ENCODE results near the gene POMT2.
"Not testable (repeated sequence)": the region's sequence is repeated elsewhere in the genome, so short reads cannot be mapped to it uniquely, and the experiment has no call there.

The POMT2 gene

GRCh38 chr14:77290705-77291104 lies 30.0 kb downstream of the POMT2 start:
- DNase-seq (ENCODE audit: insufficient read length, low spot score), result no peak
- TF ChIP-seq POLR2AphosphoS5 (IDR thresholded peaks at IDR 0.05; ENCODE audit: low read depth, low read length) (no peak), TAF1 (IDR thresholded peaks at IDR 0.05; ENCODE audit: low read depth, low read length) (no peak), SPI1 (IDR thresholded peaks at IDR 0.05; ENCODE audit: low read depth, low read length) (no peak), POLR2A (IDR thresholded peaks at IDR 0.05; ENCODE audit: low read depth, low read length) (no peak), POU2F2 (IDR thresholded peaks at IDR 0.05; ENCODE audit: low read depth, low read length) (no peak), PAX5 (IDR thresholded peaks at IDR 0.05; ENCODE audit: insufficient read depth, low read length, severe bottlenecking) (no peak)
- FAIRE-seq, result no peak

- FAIRE-seq, result no peak
- no peak for DNase-seq (ENCODE audit: insufficient read length, low spot score)
- TF ChIP-seq PAX5 (IDR thresholded peaks at IDR 0.05; ENCODE audit: insufficient read depth, low read length, severe bottlenecking) (no peak), POLR2A (IDR thresholded peaks at IDR 0.05; ENCODE audit: low read depth, low read length) (no peak), POU2F2 (IDR thresholded peaks at IDR 0.05; ENCODE audit: low read depth, low read length) (no peak), POLR2AphosphoS5 (IDR thresholded peaks at IDR 0.05; ENCODE audit: low read depth, low read length) (no peak), SPI1 (IDR thresholded peaks at IDR 0.05; ENCODE audit: low read depth, low read length) (no peak), TAF1 (IDR thresholded peaks at IDR 0.05; ENCODE audit: low read depth, low read length) (no peak)
Observed at GRCh38 chr14:77286576-77286975, 34.1 kb downstream of the POMT2 start.

- FAIRE-seq (no peak), DNase-seq (ENCODE audit: insufficient read length, low spot score) (no peak)
Observed at GRCh38 chr14:77284466-77284865, 36.2 kb downstream of the POMT2 start.

GRCh38 chr14:77284066-77284465 lies 36.6 kb downstream of the POMT2 start:
- no peak for DNase-seq (ENCODE audit: insufficient read length, low spot score)
- FAIRE-seq, result no peak
- TF ChIP-seq SPI1 (IDR thresholded peaks at IDR 0.05; ENCODE audit: low read depth, low read length) (no peak), POLR2AphosphoS5 (IDR thresholded peaks at IDR 0.05; ENCODE audit: low read depth, low read length) (no peak), POU2F2 (IDR thresholded peaks at IDR 0.05; ENCODE audit: low read depth, low read length) (no peak), PAX5 (IDR thresholded peaks at IDR 0.05; ENCODE audit: insufficient read depth, low read length, severe bottlenecking) (no peak), TAF1 (IDR thresholded peaks at IDR 0.05; ENCODE audit: low read depth, low read length) (no peak), POLR2A (IDR thresholded peaks at IDR 0.05; ENCODE audit: low read depth, low read length) (no peak)

More at GRCh38 chr14:77284466-77284865, 36.2 kb downstream of the POMT2 start:
- TF ChIP-seq POLR2A (IDR thresholded peaks at IDR 0.05; ENCODE audit: low read depth, low read length), result no peak
- no peak for TF ChIP-seq TAF1 (IDR thresholded peaks at IDR 0.05; ENCODE audit: low read depth, low read length)
- no peak for TF ChIP-seq POU2F2 (IDR thresholded peaks at IDR 0.05; ENCODE audit: low read depth, low read length)
- no peak for TF ChIP-seq PAX5 (IDR thresholded peaks at IDR 0.05; ENCODE audit: insufficient read depth, low read length, severe bottlenecking)
- no peak for TF ChIP-seq POLR2AphosphoS5 (IDR thresholded peaks at IDR 0.05; ENCODE audit: low read depth, low read length)
- TF ChIP-seq SPI1 (IDR thresholded peaks at IDR 0.05; ENCODE audit: low read depth, low read length), result no peak

GRCh38 chr14:77281852-77282410 lies 38.8 kb downstream of the POMT2 start:
- DNase-seq (ENCODE audit: insufficient read length, low spot score) (no peak), FAIRE-seq (no peak)
- TF ChIP-seq POU2F2 (IDR thresholded peaks at IDR 0.05; ENCODE audit: low read depth, low read length), result no peak
- TF ChIP-seq SPI1 (IDR thresholded peaks at IDR 0.05; ENCODE audit: low read depth, low read length), result no peak
- TF ChIP-seq POLR2AphosphoS5 (IDR thresholded peaks at IDR 0.05; ENCODE audit: low read depth, low read length), result no peak
- no peak for TF ChIP-seq PAX5 (IDR thresholded peaks at IDR 0.05; ENCODE audit: insufficient read depth, low read length, severe bottlenecking)
- no peak for TF ChIP-seq TAF1 (IDR thresholded peaks at IDR 0.05; ENCODE audit: low read depth, low read length)

- not testable (repeated sequence) for FAIRE-seq; DNase-seq (ENCODE audit: insufficient read length, low spot score)
Observed at GRCh38 chr14:77280921-77281320, 39.8 kb downstream of the POMT2 start.

- no peak for TF ChIP-seq SPI1 (IDR thresholded peaks at IDR 0.05; ENCODE audit: low read depth, low read length)
- no peak for TF ChIP-seq PAX5 (IDR thresholded peaks at IDR 0.05; ENCODE audit: insufficient read depth, low read length, severe bottlenecking)
- TF ChIP-seq POU2F2 (IDR thresholded peaks at IDR 0.05; ENCODE audit: low read depth, low read length), result no peak
- no peak for TF ChIP-seq POLR2A (IDR thresholded peaks at IDR 0.05; ENCODE audit: low read depth, low read length)
- no peak for TF ChIP-seq POLR2AphosphoS5 (IDR thresholded peaks at IDR 0.05; ENCODE audit: low read depth, low read length)
- no peak for TF ChIP-seq TAF1 (IDR thresholded peaks at IDR 0.05; ENCODE audit: low read depth, low read length)
- DNase-seq (ENCODE audit: insufficient read length, low spot score), result no peak
- FAIRE-seq, result no peak
Observed at GRCh38 chr14:77279719-77280118, 41.0 kb downstream of the POMT2 start.

GRCh38 chr14:77278461-77279230 lies 42.0 kb downstream of the POMT2 start:
- no peak for TF ChIP-seq SPI1 (IDR thresholded peaks at IDR 0.05; ENCODE audit: low read depth, low read length)
- no peak for TF ChIP-seq POLR2A (IDR thresholded peaks at IDR 0.05; ENCODE audit: low read depth, low read length)
- no peak for TF ChIP-seq POU2F2 (IDR thresholded peaks at IDR 0.05; ENCODE audit: low read depth, low read length)
- TF ChIP-seq PAX5 (IDR thresholded peaks at IDR 0.05; ENCODE audit: insufficient read depth, low read length, severe bottlenecking), result no peak
- TF ChIP-seq TAF1 (IDR thresholded peaks at IDR 0.05; ENCODE audit: low read depth, low read length), result no peak
- TF ChIP-seq POLR2AphosphoS5 (IDR thresholded peaks at IDR 0.05; ENCODE audit: low read depth, low read length), result no peak
- no peak for DNase-seq (ENCODE audit: insufficient read length, low spot score)
- no peak for FAIRE-seq

- no peak for FAIRE-seq
Observed at GRCh38 chr14:77276959-77277358, 43.7 kb downstream of the POMT2 start.

More at GRCh38 chr14:77276959-77277358, 43.7 kb downstream of the POMT2 start:
- no peak for DNase-seq (ENCODE audit: insufficient read length, low spot score)
- TF ChIP-seq POLR2AphosphoS5 (IDR thresholded peaks at IDR 0.05; ENCODE audit: low read depth, low read length), result no peak
- no peak for TF ChIP-seq PAX5 (IDR thresholded peaks at IDR 0.05; ENCODE audit: insufficient read depth, low read length, severe bottlenecking)
- TF ChIP-seq TAF1 (IDR thresholded peaks at IDR 0.05; ENCODE audit: low read depth, low read length), result no peak

Measured in GM12891 (cell line).